ENCODE data around the gene ZNF783. TPM values are rescaled to one million over a fixed set of nuclear protein-coding genes. Genes with fewer than 3 reads are reported as not detected.
"Not testable (repeated sequence)": the region's sequence is repeated elsewhere in the genome, so short reads cannot be mapped to it uniquely, and the experiment has no call there.

ZNF783 gene
- total RNA-seq, 1 donor from 2014 or later: 15.1 TPM

GRCh38 chr7:149330914-149331567 is 69.0 kb downstream of the ZNF783 start:
- no peak for ATAC-seq
- intact Hi-C loops (cut with DNase I): no loop called here
- H3K9me3 ChIP-seq: no peaks in the 10 kb centered on the region
- H3K4me1 ChIP-seq: no peaks in the 10 kb centered on the region
- TF ChIP-seq CTCF (IDR thresholded peaks at IDR 0.05): no peak
- H3K27me3 ChIP-seq (ENCODE audit: low read depth): no peaks in the 10 kb centered on the region
- DNase-seq: no peak
- H3K4me3 ChIP-seq: no peak overlapping the region
- H3K36me3 ChIP-seq: no peaks in the 10 kb centered on the region
- H3K27ac ChIP-seq: no peak overlapping the region

DNA sequence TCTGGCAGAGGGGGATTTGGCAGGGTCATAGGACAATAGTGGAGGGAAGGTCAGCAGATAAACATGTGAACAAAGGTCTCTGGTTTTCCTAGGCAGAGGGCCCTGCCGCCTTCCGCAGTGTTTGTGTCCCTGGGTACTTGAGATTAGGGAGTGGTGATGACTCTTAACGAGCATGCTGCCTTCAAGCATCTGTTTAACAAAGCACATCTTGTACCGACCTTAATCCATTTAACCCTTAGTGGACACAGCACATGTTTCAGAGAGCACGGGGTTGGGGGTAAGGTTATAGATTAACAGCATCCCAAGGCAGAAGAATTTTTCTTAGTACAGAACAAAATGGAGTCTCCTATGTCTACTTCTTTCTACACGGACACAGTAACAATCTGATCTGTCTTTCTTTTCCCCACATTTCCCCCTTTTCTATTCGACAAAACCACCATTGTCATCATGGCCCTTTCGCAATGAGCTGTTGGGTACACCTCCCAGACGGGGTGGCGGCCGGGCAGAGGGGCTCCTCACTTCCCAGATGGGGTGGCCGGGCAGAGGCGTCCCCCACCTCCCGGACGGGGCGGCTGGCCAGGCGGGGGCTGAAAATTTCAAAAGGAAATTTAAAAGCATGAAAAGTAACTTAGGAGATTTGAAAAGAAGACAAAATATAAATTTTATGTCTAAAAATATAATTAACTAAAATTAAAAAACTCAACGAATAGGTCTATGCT is 70.8 kb downstream of the ZNF783 start:
- H3K36me3 ChIP-seq; DNase-seq; ATAC-seq; H3K27ac ChIP-seq; H3K9me3 ChIP-seq; H3K4me3 ChIP-seq; H3K4me1 ChIP-seq; intact Hi-C loops (cut with DNase I); H3K27me3 ChIP-seq (ENCODE audit: low read depth): not testable (repeated sequence)

- no peaks in the 10 kb centered on the region for H3K36me3 ChIP-seq
- H3K27me3 ChIP-seq (ENCODE audit: low read depth): no peaks in the 10 kb centered on the region
- no peak overlapping the region for H3K4me3 ChIP-seq
- no peak for ATAC-seq
- DNase-seq: no peak
- H3K4me1 ChIP-seq: no peaks in the 10 kb centered on the region
- no peak overlapping the region for H3K27ac ChIP-seq
- intact Hi-C loops (cut with DNase I): no loop called here
- TF ChIP-seq CTCF (IDR thresholded peaks at IDR 0.05): no peak
- H3K9me3 ChIP-seq: peaks cover 5% of the 10 kb centered on the region
These were observed 71.3 kb downstream of the ZNF783 start for GRCh38 chr7:149333321-149333717.

GRCh38 chr7:149334219-149334618 is 72.2 kb downstream of the ZNF783 start:
- intact Hi-C loops (cut with DNase I): no loop called here
- no peak for ATAC-seq
- H3K27me3 ChIP-seq (ENCODE audit: low read depth): no peaks in the 10 kb centered on the region
- no peak overlapping the region for H3K4me3 ChIP-seq
- no peaks in the 10 kb centered on the region for H3K4me1 ChIP-seq
- no peak overlapping the region for H3K27ac ChIP-seq
- no peaks in the 10 kb centered on the region for H3K36me3 ChIP-seq
- peaks cover 5% of the 10 kb centered on the region for H3K9me3 ChIP-seq
- no peak for TF ChIP-seq CTCF (IDR thresholded peaks at IDR 0.05)
- no peak for DNase-seq

Other genes with a start within 250 kb of the ZNF783 start
- gene PDIA4, start 233.7 kb upstream of the ZNF783 start, total RNA-seq: 123 TPM
- gene ZNF786, start 171.5 kb upstream of the ZNF783 start, total RNA-seq: 5.4 TPM
- 1.2 TPM for gene ZNF425, start 135.9 kb upstream of the ZNF783 start, total RNA-seq
- 13.2 TPM for gene ZNF398, start 114.7 kb upstream of the ZNF783 start, total RNA-seq
- 20.9 TPM for gene ZNF282, start 66.7 kb upstream of the ZNF783 start, total RNA-seq
- gene ZNF212, start 22.5 kb upstream of the ZNF783 start, total RNA-seq: 10.5 TPM
- gene ZNF777, start 198.9 kb downstream of the ZNF783 start, total RNA-seq: 8.6 TPM
- gene ZNF746, start 235.6 kb downstream of the ZNF783 start, total RNA-seq: 20.6 TPM

Measured in lower lobe of right lung (tissue), 2 donors.